AG09309 (cell line): ENCODE results near the gene DENND4A.
"Not testable (repeated sequence)": the region's sequence is repeated elsewhere in the genome, so short reads cannot be mapped to it uniquely, and the experiment has no call there.

ENCODE experiments used
- DNase-seq: peaks from one replicate; pipeline ENCODE4 v3.0.0-alpha.2; 2010; ENCODE audit warnings: low read depth
- H3K4me3 ChIP-seq: 2 replicates; pipeline ENCODE4 v1.5.1; 2011; ENCODE audit warnings: mild to moderate bottlenecking, low read depth, low read length, moderate library complexity; ENCODE audit not compliant: control insufficient read depth
- TF ChIP-seq, protein P1 (sequence below): IDR thresholded peaks from 2 replicates; pipeline ENCODE4 v1.5.1; 2011; ENCODE audit warnings: mild to moderate bottlenecking, low read depth, low read length, inconsistent platforms; ENCODE audit not compliant: insufficient read depth, control insufficient read depth; ENCODE audit errors: missing control alignments

Gene DENND4A

DNA sequence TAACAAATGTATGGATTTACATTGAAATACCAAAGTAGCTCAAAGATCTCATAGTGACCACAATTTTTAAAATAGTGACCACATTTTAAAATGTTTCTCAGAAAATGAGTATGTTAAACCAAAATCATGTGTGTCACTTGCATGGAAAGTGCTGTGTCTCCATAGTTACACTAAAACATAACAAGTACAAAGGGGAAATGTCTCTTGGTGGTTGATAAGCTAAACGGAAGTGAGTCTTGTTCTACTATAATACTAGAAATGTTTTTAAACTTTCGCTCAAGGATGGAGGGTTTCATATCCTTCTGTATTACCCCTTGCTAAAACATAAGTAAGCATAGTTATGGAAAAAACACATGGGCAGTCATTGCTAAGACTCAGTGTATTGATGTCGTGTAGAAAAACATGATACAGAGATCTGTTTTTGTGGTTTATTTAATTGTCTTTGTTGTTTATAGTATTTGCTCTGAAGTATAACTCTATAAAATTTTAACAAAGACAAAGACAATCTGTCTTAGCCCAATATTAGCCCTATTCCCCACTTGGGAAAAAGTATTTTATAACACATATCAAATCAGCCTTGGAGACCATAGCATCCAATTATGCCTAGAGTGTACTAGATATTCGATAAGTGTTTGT is 27.0 kb upstream of the DENND4A start:
- TF ChIP-seq, protein P1, sequence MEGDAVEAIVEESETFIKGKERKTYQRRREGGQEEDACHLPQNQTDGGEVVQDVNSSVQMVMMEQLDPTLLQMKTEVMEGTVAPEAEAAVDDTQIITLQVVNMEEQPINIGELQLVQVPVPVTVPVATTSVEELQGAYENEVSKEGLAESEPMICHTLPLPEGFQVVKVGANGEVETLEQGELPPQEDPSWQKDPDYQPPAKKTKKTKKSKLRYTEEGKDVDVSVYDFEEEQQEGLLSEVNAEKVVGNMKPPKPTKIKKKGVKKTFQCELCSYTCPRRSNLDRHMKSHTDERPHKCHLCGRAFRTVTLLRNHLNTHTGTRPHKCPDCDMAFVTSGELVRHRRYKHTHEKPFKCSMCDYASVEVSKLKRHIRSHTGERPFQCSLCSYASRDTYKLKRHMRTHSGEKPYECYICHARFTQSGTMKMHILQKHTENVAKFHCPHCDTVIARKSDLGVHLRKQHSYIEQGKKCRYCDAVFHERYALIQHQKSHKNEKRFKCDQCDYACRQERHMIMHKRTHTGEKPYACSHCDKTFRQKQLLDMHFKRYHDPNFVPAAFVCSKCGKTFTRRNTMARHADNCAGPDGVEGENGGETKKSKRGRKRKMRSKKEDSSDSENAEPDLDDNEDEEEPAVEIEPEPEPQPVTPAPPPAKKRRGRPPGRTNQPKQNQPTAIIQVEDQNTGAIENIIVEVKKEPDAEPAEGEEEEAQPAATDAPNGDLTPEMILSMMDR, result no peak
- no peak overlapping the region for H3K4me3 ChIP-seq
- no peak for DNase-seq

DNA sequence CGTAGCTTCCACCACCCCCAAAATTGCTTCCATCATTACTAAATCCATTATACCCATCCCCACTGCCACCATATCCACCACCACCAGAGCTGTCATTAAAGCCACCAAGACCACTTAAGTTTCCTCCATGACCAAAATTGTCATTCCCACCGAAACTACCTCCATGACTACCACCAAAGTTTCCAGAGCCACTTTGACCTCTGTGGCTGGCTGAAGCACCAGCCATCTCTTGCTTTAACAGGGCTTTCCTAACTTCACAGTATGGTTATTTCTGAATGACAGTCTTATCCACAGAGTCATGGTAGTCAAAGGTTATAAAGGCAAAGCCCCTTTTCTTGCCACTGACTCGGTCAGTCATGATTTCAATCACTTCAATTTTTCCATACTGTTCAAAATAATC is 24.3 kb upstream of the DENND4A start:
- TF ChIP-seq, protein P1, result no peak
- DNase-seq, result no peak
- no peak overlapping the region for H3K4me3 ChIP-seq

DNA sequence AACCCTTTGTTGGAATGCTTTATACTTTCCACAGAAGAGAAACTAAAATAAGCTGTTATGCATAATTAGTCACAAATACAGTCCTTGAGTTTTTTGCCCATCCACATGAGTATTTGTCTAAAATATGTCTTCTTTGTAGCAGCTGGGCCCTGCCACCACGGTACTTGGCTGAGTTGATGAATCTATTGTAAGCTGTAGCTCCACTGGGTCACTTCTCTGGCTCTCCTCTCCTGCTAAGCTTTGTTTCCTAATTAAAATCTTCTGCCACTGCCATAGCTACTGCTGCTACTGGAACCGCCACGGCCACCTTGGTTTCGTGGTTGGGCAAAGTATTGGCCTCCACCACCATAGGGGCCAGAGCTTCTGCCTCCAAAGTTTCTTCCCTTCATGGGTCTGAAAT is 23.9 kb upstream of the DENND4A start:
- not testable (repeated sequence) for H3K4me3 ChIP-seq, DNase-seq

DNA sequence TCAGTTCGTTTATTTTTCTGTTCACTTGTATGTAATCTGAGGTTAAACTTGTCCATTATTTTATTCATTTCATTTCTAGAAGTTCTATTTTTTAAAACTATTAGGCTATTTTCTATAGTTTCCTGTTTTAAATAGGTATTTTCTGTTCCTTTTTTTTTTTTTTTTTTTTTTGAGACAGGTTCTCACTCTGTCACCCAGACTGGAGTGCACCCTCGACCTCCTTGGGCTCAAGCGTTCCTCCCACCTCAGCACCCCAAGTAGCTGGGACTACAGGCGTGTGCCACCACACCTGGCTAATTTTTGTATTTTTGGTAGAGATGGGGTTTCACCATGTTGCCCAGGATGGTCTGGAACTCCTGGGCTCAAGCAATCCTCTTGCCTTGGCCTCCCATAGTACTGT is 22.2 kb upstream of the DENND4A start:
- not testable (repeated sequence) for DNase-seq, H3K4me3 ChIP-seq

DNA sequence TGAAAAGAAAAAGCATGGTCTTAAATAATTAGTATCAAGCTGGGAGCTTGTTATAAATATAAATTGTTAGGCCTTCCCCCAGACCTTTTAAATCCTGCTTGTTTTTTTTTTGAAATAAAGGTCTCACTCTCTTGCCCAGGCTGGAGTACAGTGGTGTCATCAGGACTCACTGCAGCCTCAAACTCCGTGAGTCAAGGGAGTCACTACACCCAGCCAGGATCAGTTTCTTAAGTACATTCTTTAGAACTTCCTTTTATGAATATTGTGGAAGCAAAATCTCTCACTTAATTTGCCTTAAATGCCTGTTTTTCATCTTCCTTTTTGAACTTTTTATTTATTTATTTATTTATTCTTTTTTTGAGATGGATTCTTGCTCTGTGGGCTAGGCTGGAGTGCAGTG is 20.8 kb upstream of the DENND4A start:
- no peak for DNase-seq
- H3K4me3 ChIP-seq, result no peak overlapping the region
- TF ChIP-seq, protein P1, result no peak

DNA sequence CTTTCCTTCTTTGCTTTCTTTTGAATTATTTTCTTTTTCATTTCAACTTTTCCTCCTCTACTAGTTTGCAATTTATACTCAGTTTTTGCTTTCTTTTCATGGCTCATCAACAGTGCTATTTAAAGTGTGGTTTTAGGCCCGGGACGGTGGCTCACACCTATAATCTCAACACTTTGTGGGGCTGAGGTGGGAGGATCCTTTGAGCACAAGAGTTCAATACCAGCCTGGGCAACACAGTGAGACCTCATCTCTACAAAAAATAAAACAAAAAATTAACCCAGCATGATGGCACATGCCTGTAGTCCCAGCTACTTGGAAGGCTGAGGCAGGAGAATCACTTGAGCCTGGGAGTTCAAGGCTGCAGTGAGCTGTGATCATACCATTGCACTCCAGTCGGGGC is 20.4 kb upstream of the DENND4A start:
- TF ChIP-seq, protein P1, result no peak
- no peak overlapping the region for H3K4me3 ChIP-seq
- no peak for DNase-seq

DNA sequence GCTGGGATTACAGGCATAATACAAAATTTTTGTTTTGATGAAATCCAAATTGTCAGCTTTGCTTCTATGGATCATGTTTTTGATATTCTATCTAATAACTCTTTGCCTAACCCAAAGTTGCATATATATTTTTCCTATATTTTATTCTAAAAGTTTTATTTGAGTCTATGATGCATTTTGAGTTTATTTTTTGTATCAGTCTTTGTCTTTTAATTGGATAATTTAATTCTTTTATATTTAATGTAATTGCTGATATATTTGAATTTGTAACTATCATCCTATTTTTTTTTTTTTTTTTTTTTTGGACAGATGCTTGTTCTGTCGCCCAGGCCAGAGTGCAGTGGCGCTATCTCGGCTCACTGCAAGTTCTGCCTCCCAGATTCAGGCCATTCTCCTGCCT is 19.7 kb upstream of the DENND4A start:
- no peak for DNase-seq
- no peak overlapping the region for H3K4me3 ChIP-seq
- TF ChIP-seq, protein P1, result no peak

DNA sequence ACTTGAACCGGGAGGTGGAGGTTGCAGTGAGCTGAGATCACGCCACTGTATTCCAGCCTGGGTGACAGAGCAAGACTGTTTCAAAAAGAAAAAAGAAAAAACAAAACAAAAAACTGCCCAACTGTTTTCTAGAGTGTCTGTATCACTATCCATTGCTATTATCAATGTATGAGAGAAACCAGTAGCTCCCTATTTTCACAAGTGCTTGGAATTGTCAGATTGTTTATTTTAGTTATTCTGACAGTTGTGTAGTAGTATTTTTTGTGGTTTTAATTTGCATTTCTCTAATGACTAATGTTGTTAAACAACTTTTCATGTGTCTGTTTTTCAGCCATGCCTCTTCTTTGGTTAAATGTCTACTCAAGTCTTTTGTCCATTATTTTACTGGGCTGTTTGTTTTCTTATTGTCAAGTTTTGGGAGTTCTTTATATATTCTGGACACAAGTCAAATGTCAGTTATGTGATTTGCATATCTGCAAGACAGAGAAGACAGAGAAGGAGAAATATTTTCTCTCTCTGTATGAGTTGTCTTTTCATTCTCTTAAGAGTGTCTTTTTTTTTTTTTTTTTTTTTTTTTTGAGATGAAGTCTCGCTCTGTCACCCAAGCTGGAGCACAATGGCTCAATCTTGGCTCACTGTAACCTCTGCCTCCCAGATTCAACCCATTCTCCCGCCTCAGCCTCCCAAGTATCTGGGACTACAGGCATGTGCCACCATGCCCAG is 19.1 kb upstream of the DENND4A start:
- DNase-seq, H3K4me3 ChIP-seq: not testable (repeated sequence)
